Superior temporal gyrus (tissue), 1 donor: ENCODE data around the gene TXLNG.

Experiments
- DNase-seq: peaks from one replicate; pipeline ENCODE4 v3.0.0-alpha.2; 2016; ENCODE audit errors: extremely low spot score

The TXLNG gene

DNA sequence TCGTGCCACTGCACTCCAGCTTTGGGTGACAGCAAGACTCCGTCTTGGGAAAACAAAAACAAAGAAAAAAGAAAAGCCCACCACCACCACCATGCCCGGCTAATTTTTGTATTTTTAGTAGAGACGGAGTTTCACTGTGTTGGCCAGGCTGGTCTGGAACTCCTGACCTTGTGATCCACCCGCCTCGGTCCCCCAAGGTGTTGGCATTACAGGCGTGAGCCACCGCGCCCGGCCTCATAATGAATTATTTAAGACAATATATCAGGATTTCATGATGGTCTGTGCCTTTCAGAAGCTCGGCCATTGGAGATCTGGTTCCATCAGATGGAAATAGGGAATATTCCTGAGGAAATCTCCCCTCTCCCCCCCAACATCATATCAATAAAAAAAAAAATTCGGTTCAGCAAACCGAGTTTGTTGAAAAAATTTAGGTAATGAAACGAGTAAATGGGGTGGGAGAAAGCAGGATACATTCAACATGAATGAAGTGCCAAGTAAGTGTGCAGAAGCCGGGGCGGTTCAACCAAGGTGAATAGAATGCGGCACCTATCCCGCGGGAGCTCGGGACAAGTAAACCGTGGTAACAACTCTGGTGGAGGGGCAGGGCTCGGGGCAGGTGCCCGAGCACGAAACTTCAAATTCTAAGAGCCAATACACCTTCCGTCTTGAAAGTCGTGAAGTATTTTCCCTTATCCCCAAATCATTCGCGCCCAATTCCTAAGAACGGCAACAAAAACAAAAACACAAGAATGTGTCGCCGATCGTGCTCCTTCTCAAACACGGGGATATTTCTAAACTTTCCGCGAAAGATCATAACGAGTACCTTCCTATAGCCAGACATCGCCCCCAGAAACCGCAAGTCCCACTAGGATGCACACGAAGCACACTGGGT, 773 bp upstream of the TXLNG start:
- DNase-seq: no peak

DNA sequence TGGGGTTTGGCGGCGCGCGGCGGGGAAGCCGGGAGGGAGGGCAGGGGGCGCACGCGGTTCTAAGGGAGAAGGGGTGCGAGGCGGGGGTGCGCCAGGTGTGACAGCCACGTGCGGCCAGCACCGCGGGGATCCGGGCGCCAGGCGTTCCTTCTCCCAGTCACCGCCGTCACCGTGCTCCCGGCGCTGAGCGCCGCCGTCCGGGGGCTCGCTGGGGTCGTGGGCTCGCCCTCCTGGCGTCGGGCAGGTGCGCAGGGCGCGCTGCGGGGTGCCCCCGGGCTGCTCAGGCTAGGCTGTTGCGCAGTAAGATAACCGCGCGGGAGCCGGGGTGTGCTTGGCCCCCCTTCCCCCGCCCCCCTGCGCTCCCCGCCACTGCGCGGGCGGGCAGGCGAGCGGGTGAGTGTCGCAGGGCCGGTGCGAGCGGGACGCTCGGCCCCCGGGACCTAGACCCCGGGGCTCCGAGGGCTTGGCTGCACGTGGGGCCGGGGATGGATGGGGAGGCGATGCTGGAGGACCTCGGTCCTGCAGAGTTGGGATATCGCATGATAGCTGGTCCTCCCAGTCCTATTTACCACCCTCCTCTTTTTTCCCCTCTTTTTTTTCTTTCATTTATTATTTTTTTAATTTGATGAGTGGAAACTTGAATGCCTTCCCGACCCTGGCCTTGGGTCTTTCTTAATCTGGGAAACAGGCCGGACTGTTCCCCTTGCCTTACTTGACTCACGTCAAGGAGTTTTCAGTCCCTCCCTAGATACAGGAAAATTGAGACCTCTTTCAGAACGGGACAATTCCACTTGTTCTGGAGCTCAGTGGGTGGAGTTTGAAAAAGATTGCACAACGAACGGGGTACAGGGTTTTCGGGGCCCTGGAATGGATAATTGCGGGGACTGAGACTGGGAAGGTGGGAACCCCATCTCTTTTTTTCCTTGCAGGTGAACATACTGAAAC, 797 bp downstream of the TXLNG start:
- no peak for DNase-seq

DNA sequence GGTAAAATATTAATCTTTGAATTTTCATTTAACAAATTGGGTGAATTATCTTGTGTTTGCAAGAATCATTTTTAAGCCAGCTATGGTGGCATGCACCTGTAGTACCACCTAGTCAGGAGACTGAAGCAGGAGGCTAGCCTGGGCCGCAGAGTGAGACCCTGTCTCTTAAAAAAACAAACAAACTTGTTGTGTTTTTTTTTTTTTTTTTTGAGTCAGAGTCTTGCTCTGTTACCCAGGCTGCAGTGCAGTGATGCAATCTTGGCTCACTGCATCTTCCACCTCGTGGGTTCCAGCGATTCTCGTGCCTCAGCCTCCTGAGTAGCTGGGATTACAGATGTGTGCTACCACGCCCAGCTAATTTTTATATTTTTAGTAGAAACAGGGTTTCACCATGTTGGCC, 2.2 kb downstream of the TXLNG start:
- no peak for DNase-seq

DNA sequence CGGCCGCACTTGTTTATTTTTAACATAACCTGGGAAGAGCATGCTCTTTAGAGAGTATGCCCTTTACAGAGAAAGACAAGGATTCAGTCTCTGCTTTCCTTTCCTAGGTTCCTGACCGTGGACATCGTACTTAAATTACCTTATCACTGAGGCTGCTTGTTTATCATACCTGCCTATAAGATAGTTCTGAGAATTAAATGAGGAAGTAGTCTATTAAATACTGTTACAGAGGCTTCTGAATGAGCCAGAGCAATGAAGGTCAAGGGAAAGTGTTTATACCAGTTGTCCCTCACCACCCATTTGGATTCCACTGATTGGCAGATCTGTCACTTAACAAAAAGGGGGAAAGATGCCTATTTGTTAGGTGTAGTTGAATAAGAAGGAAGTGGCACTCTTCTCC, 10.0 kb downstream of the TXLNG start:
- DNase-seq: no peak

DNA sequence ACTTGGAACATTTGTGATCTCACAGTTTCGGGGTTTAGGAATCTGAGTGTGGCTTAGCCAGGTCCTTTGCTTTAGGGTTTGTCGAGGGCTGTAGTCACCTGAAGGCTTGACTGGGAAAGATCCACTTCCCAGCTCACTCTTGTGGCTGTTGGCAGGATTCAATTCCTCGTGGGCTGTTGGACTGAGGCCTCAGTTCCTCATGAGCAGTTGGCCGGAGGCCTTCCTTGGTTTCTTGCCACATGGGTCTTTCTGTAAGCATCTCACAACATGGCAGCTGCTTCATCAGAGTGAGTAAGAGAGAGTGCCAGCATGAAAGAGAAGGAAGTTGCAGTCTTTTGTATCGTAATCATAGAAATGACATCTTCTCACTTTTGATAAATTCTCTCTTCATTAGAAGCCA, 11.1 kb downstream of the TXLNG start:
- peak; percentile 12 for DNase-seq

DNA sequence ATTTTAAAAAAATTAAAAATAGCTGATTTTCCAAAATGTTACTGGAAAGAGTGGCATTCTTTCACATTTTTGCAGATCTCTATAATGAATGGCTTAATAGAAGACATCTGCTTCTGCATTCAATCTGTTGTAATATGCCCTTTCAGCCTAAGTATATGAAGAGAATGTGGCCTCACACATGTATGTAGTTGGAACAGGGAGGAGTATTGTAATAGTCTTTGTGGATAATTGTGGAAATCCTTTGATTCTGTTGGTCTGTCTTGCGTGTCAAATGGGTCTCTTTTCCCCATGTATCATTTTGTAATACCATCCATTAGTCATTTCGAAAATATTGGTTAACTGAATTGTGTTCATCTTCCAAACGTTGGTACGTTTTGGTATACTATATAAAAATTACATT, 11.6 kb downstream of the TXLNG start:
- no peak for DNase-seq

DNA sequence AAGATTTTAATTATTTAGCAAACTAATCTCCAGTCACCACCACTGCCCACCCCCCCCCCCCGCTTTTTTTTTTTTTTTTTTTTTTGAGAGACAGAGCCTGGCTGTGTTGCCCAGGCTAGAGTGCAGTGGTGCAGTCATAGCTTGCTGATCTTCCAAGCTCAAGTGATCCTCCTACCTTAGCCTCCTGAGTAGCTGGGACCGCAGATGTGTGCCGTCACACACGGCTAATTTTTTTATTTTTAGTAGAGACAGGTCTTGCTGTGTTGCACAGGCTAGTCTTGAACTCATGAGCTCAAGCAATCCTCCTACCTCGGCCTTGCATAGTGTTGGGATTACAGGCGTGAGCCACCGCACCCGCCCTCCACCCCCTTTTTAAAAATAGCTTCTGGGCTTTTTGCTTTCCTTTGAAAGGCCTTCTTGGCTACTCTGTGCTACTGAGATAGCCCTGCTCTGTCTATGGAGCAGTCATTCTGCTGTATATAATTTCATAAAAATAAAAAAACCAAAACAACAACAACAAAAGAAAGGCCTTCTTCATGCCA, 18.7 kb downstream of the TXLNG start:
- no peak for DNase-seq

DNA sequence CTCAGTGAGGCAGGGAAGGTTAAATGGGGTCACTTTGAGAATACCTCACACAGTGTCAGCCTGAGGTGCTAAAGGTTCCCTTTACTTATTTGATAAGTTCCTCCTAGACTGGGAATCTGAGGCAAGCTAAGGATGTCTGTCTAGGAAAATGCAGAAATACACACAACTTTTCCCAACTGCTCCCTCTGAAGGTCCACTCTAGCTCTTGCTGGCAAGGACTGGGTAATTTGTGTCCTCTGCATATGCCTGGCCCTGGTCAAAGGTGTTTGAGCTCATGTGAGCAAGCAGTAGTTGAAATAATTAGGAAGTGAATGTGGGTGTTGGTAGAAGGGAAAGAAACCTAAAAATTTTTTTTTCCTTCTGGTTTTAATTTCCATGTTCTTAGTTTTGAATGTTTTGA, 21.3 kb downstream of the TXLNG start:
- peak; percentile 12 for DNase-seq

DNA sequence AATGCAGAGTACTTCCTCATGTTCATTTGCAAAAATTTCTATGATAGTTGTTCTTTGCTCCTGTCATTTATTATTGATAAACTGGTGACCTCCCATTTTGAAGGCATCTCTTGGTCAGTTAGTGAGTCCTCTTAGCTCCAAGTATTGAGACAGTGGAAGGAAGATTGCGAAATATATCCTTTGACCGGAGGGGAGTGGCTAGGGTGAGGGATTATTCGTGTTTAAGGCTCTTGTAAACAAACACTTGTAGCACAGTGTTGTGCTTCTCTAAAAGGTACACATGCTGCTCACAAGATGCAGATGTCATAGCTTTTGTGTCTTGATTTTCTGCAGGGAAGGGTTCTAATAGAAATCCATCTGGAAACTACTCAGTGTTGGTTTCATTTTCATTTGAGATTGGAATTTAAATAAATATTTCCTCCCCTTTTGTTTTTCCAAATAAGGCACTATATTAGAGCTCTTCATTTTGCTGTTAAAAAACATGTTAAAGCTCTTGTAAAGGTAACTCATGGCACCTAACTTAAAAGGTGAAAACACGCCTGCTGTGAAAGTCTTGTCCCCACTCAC, 21.8 kb downstream of the TXLNG start:
- no peak for DNase-seq

DNA sequence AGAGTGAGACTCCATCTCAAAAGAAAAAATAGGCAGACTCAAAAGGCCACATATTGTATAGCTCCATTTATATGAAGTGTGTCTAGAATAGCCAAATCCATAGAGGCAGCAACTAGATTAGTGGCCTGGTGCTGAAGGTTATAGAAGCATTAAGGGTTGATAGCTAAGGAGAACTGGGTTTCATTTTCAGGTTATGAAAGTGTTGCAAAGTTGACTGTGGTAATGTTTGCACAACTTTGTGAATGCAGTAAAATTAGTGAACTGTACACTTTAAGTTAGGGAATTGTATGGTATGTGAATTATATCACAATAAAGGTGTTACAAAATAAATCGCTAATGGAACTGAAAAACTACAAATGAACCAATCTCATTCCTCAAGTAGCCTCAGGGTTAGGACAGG, 28.3 kb downstream of the TXLNG start:
- DNase-seq: no peak

DNA sequence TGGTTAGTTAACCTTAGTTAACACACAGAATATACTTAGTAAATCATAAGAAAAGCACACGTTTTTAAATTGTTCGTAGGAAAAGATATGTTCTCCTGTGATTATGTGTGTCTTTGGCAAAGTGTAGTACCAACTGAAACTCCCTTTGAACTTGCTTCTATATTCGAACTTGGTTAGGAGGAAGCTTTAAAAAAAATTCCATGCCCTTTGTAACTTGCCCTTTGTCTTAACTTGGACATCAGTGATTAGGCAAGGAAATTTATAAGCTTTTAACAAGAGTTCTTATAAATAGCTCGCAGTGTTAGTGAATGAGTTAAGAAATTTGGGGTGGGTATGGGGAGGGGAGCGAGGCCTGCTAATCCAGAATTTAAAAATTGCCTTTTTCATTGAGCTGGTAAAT, 33.4 kb downstream of the TXLNG start:
- no peak for DNase-seq

DNA sequence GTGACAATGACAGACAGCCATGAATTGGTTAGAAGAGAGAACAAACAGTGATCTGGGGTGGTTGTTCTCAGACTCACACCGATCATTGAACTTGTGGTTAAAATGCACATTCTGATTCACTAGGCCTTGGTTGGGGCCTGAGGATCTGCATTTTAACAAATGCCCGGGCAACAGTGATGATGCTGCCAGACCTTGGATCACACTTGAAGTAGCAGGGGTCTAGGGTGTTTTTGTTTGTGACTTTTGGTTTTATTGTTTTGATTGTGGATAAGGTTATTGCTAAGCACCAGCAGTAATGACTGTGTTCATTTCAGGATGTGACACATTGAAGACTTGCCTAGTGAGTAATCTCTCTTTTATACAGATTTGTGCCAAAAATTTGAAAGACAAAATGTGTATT, 36.5 kb downstream of the TXLNG start:
- no peak for DNase-seq

DNA sequence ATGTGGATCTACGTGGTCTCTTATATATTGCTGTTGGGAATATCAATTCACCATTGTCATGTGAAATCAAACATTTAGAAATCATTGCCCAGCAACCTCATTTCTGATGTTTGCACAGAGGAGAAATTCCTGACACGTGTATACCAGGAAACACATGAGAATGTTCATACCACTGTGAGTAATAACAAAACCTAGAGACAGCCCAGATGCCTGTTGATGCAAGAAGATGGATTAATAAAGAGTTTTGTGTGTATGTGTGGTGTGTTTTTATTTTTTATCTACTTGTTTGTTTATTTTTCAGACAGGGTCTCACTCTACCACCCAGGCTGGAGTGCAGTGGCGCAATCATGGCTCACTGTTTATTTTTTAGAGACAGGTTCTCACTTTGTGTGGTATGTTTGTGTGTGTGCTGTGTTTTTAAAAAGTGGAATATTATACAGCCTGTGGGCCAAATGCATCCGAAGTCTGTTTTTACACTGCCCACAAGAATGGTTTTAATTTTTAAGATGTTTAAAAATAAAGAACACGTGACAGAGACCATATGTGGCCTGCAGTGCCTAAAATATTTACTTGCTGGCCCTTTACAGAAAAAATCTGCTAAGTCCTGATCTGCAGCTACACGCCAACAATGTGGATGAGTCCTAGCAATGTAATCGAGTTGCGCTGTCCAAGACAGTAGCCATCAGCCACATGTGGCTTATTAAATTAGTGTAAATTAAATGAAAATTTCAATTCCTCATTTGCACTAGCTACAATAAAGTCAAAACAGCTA, 39.2 kb downstream of the TXLNG start:
- DNase-seq: no peak

DNA sequence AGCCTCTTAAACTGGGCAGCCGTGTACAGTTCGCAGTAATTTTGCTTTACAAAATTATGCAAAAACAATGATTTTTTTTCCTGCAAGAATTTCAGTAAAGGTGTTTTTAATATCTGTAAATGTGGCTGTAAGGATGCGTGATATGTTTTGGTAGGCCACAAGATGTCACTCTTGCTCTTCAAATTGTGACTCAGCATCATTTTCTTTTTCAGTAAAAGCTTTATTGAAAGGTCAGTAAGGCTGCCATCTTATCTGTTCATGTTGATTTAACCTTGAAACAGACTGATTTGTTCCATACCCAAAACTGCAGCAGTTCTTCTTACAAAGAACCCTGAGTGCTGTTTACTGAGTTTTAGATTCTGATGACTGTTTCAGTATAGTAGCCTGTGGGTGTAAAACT, 39.9 kb downstream of the TXLNG start:
- DNase-seq: peak; percentile 70

DNA sequence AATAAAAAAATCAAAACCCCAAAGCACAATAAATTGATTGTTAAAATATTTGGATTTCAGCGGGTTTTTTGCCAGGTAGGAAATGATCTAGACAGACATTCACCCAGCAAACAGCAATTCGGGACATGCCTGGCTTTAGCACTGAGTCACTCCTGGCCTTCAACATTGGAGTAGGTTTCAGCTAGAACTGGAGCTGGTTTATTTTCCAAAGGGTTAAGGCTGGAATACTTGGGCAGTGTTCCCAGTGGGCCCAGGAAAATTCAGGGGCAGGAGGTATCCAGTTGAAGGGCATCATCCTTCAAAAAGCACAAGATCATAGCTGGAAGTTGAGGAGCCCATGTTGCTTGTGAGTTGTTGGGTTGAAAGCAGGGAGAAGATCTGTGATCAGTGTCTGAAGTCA, 41.0 kb downstream of the TXLNG start:
- no peak for DNase-seq

DNA sequence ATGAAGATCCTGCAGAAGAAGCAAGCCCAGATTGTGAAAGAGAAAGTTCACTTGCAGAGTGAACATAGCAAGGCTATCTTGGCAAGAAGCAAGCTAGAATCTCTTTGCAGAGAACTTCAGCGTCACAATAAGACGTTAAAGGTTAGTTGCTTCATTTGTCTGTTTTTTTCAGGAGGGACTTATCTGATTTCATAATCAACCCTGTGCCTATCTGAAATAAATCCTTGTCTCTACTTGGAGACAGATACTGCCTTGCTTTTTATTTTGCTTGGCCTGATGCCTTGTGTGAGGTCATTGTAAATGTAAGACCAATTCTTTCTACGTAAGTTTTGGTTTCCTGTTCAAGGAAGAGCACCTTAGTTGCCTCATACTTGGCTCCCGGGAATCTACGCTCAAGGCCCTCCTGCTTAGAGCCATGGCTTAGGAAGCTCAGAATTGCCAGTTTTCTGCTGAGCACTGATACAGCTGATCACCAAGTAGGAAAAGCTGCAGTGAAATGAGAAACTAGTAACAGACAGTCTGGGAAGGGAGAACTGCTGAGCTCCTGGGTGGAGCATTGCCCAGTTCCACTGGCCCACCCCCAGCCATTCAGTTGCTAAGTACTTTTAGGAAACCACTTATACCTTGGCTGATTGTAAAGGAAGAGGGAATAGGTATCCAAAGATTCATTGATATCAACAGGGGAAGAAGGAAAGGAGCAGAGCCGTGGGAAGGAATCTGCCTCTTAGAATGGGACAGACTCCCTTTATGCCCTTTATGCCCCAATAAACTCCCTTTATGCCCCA, 42.0 kb downstream of the TXLNG start:
- DNase-seq: no peak

DNA sequence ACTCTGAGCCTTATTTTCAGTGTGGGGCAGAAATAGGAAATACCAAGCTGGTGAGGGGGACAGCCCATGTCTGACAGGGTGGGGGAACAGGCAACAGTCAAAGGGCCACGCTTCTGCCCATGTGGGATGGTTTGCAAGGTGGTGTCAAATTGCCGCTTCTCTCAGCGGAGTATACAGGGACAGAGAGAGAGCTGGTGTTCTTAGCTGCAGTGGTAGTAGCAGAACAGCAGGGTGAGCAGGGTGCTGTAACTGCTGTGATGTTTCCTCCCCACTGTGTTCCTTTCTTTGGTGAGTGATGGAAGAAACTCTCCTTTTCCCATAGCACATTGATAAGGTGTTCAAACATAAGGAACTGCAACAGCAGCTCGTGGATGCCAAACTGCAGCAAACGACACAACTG, 46.0 kb downstream of the TXLNG start:
- DNase-seq: no peak

DNA sequence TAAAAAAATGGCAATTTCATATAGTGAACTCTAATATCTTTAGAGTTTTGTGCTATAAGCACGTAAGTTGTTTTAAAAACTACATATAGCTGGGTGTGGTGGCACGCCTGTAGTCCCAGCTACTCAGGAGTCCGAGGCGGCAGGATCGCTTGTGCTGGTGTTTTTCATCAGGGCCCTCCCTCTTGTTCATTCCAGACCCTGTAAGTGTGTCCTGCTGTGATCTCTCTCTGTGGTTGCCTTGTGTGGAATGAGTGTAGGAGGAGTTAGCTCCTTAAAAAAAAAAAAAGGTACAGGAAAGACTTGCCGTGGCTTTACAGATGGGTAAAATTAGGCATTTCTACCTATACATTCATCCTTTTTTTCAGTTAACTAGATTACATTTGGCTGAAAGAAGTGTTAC, 48.5 kb downstream of the TXLNG start:
- no peak for DNase-seq

DNA sequence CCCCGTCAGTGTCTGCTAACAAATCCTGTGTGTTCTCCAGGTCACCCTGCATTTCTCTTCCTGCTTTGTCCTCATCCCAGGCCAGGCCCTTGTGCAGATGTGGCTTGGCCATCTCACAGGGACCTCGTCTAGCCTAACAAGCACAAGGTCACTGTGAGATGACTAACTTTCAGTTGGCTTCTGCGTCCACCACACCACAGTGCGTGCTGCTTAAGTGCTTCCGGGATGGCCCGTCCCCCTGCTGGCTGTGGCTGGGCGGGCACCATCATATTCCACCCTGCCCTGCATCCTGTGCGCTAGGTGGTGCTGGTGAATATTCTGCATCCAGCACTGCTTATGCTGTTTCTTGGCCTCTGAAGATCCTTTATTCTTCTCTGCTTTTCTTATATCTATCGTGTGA, 50.1 kb downstream of the TXLNG start:
- no peak for DNase-seq

DNA sequence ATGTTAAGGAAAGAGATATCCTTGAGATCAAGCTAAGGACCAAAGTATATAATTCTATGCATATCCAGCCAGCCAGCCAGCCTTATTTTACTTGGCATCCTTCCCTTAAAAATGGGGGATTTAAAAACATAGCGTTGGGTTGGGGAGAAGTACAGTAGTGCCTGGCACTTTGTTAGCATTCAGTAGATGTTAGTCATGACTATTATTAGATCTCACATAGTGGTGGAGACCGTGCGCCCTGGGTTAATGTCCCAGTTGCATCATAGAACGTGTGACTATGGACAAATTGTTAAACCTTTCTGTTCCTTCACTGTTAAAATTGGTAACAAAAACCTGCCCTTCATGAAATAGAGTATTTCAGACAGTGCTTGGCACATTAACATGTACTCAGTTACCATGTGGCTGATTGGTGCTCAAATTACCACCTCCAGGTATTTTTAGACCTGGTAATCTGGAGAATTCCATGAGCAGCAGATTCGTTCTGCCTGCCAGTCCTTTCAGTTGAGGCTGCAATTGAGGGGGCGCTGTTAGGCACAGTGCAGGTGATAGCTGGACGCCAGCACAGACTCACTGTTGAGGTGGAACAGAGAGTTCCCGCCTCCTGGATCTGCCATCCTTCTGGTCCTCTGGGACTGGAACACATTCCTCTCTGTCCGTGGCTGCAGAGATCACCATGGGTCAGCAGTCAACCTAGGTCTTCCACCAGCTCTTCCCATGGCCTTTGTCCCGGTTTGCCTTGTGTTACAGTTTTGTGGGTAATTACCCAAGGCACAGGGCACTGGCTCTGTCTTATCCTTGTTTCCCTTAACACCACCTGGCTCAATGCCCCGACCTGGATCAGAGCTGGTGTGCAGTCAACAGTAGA, 52.2 kb downstream of the TXLNG start:
- DNase-seq: no peak
